Mucosa of gallbladder (tissue), 1 donor: ENCODE results near the gene EFHC1. TPM values are rescaled to one million over a fixed set of nuclear protein-coding genes. Genes with fewer than 3 reads are reported as not detected.
"Not testable (repeated sequence)": the region's sequence is repeated elsewhere in the genome, so short reads cannot be mapped to it uniquely, and the experiment has no call there.

ENCODE experiments used
- DNase-seq: peaks from one replicate; pipeline ENCODE4 v3.0.0-alpha.2; 2020; ENCODE audit warnings: low spot score
- total RNA-seq: library from RNA; stranded (reverse); gene quantifications from one replicate; pipeline ENCODE4 v1.2.1, GENCODE V29; 2021
- donor health status: DM: no; HTN: no; CAD: no.

Gene EFHC1, protein sequence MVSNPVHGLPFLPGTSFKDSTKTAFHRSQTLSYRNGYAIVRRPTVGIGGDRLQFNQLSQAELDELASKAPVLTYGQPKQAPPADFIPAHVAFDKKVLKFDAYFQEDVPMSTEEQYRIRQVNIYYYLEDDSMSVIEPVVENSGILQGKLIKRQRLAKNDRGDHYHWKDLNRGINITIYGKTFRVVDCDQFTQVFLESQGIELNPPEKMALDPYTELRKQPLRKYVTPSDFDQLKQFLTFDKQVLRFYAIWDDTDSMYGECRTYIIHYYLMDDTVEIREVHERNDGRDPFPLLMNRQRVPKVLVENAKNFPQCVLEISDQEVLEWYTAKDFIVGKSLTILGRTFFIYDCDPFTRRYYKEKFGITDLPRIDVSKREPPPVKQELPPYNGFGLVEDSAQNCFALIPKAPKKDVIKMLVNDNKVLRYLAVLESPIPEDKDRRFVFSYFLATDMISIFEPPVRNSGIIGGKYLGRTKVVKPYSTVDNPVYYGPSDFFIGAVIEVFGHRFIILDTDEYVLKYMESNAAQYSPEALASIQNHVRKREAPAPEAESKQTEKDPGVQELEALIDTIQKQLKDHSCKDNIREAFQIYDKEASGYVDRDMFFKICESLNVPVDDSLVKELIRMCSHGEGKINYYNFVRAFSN
- 27.8 TPM for total RNA-seq

DNA sequence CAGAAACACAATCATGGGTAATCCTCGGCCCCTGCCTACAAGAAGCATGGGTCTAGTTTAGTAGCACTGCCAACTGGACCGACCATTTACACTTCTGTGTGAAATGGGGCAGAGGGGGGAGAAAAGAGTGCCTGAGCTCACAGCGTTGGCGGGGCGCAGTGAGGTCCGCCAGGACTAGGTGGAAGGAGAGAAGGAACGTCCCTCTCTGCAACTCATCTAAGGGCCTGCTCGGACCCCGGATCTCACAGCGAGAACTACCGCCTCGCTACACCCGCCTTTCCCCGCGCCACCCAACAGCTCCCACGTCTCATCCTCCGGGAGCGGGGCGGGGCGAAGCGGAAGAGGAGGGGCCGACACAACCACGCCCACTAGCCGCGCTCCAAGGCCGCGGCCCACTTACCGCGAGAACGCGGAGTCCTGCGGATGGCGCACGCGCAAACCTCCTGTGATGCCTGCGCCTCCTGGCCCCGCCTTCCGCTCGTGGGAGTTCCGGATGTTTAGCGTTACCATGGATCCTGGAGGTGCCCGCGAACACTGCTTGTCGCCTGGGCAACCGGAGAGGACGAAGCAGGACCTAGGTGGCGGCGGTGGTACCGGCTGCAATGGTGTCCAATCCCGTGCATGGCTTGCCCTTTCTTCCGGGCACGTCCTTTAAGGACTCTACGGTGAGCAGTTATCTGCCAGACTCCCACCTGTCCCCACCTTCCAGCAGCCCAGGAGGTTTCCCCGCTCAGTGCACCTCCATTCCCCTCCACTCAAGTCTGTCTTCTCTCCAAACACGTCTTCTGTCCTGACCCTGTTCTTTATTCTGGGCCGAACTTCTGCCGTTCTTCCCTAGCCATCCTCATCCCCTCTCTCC lies at the start of gene EFHC1:
TSS of gene EFHC1 (plus strand) at position 534 of the 859 bp plus-strand sequence. CDS start at position 603, 69 bp downstream.
- DNase-seq = peak; percentile 99

DNA sequence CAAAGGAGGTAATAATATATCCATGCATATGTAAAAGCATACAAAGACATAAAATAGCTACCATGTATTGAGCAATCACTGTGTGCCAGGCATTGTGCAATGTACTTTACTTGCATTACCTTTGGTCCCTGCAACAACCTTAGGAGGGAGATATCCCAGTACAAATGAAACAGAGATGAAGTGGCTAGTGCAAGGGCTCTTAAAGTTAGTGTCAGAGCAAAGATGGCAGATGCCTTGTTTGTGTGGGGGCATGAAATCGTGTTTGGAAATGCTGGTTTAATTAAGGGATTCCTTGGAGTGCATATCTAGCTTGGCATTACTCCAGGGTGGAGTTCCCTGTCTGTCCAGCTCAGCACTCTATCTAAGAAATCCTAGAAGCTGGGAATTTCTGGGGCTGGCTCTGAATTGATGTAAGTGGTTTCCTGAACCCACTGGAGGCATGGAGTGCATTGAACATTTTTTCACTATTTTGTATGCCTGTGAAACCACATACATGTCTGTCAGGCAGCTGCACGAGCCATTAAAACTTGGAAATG lies 48.4 kb upstream of the EFHC1 start:
- no peak for DNase-seq

DNA sequence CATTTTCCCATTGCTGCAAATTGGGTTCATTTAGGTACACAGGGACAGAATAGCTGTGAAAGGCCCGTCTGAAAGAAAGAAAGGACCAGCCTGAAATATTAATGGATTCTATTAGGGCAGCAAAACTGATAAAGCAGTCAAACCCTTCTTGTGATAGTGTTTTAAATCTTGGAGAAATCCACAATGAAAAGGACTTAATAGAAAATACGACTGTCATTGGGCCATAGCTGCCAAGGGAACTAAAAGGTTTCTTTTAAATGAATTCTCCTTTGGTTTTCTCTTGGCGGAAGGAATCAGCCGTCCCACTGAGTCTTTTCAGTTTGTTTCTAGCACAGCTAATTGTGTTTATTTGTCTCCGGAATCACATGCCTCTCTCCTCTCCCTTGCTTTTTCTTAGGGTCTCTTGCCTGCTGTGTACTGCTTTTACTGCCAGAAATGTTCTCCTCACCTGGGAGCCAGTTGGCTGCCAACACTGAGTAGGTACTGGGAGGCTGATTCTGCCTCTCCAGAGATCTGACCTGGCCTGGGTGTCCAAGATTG lies 46.9 kb upstream of the EFHC1 start:
- DNase-seq = no peak

DNA sequence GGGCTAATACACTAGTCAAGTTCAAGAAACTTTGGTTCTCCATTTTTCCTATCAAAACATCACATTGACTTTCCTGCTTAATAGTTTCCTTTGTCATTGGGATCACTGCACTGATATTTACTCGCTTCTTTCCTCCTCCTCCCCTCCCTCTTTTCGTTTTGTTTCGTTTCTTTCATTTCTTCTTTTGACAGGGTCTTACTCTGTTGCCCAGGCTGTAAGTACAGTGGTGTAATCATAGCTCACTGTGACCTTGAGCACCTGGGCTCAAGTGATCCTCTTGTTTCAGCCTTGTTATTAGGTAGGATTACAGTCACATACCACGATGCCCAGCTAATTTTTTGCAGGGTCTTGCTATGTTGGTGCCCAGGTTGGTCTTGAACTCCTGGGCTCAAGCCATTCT lies 45.9 kb upstream of the EFHC1 start:
- no peak for DNase-seq

DNA sequence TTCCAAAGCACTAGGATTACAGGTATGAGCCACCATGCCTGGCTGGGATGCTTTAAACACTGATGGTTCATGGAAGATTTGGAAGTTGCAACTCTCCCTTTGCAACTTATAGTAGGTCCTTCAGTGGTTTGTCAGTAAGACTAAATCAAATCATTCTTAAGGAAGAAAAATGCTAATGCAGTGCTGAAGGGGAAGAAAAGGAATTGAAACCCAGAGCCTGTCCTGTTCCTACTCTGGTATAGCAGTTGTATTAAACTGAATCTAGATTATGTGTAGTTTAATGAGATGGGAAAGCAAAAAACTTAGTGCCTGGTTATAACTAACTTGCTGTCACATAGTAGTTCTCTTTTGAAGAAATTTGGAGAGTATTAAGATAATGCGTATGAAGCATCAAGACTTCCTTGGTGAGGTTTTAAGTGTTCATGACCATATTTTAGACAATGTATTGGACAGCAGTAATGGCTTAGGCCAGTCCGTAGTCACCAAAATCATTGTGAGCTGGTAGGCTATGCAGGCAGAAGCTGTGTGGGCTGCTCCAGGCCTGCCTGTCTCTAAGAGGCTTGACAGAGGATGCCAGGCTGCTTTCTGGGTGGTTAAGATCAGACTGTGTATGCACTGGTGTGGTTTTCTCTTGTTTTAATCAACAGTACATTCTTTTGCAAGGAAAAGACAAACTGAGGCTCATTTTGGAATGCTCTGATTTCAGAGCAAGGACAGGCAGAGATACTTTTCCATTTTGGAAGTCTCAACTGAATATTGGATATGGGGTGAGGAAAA lies 44.2 kb upstream of the EFHC1 start:
- DNase-seq = no peak

DNA sequence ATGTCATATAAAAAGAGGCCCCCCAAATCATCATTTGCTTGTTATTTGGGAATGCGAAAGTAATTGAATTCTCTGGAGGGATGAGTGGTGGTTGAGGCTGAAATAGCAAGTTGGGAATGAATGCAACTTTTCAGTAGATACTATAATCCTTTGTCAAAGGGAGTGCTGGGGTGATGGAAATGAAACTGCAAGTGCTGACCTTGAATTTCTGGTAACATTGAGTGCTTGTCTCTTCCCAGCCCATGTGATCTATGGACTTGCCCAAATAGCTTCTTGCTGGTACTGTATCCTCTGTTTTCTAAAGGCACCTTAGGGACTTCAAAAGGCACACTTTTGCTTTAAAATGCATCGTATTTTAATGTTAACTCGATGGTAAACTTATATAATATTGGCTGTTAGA lies 43.4 kb upstream of the EFHC1 start:
- no peak for DNase-seq

DNA sequence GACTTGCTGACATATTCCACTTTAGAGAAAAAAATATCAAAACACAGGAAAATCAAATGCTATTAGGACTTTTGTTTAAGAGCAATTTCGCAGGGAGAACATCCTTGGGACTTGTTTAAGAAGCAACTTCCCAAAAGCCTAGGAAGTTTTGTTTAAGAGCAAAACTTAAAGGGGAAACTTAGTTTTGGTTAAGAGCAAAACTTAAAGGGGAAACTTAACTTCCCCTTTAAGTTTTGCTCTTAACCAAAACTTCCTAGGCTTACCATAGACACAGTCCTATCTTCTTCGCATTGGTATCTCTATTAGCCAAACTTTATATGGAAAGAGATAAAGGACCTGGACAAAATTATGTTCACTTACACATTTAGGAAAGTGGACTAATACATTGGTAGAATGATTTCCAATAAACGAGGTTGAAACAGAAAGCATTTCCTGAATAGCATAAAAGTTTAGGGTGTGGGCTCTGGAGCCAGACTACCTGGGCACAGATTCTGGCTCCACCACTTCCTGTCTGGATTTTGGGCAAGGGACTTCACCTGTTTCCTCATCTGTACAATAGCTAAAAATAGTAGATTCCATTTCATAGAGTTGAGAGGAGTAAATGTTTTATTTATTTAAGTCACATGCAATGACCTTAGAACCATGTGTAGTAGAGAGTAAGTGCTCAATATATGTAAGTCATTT lies 42.5 kb upstream of the EFHC1 start:
- no peak for DNase-seq

DNA sequence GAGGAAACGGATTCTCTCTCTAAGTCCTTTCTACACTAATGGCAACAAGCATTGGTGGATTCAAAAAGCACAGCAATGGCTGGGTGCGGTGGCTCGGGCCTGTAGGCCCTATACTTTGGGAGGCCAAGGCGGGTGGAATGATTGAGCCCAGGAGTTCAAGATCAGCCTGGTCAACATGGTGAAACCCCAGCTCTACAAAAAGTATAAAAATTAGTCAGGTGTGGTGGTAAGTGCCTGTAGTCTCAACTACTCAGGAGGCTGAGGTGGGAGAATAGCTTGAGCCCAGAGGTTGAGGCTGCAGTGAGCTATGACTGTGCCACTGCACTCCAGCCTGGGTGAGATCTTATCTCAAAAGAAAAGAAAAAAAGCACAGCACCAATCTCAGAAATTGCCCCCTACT lies 38.9 kb upstream of the EFHC1 start:
- DNase-seq = no peak

DNA sequence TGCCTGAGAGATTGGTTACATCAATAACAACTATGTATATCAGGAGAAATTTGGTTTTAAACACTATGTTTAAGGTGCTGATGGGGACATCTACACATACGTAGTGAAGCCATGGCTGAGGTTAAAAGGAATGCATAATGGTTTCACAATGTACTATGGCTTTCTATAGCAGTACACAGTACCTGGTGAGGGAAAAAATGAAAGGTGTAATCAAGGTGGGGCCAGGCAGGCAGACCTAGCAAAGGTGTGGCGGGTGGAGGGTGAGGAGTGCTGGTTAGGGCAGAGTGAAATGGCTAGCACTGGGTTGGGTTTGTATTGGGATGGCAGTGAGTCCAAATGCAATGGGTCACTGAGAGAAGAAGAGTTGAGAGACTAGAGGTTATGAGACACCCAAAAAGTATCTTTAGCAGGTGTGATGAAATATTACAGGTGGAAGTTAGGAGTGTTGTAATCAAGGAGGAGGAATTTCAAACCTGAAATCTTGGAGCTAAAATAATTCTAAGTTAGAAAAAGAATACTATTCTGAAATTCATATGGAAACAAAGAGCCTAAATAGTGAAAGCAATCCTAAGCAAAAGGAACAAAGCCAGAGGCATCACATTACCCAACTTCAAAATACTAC lies 35.9 kb upstream of the EFHC1 start:
- DNase-seq = no peak

DNA sequence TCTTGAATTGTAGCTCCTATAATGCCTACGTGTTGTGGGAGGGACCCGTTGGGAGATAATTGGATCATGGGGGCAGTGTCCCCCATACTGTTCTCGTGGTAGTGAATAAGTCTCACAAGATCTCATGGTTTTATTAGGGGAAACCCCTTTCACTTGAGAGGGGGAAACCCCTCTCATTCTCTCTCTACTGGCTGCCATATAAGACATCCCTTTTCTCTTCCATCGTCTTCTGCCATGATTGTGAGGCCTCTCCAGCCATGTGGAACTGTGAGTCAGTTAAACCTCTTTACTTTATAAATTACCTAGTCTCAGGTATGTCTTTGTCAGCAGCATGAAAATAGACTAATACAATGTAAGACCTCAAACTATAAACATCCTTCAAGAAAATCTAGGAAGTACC lies 35.1 kb upstream of the EFHC1 start:
- no peak for DNase-seq

DNA sequence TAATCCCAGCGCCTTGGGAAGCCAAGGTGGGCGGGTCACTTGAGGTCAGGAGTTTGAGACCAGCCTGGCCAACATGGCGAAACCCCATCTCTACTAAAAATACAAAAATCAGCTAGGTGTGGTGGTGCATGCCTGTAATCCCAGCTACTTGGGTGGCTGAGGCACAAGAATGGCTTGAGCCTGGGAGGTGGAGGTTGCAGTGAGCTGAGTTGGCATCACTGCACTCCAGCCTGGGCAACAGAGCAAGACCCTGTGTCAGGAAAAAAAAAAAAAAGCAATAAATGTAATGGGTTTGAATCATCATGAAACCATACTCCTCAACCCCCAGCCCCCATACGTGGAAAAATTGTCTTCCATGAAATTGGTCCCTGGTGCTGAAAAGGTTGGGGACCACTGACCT lies 32.0 kb upstream of the EFHC1 start:
- not testable (repeated sequence) for DNase-seq

DNA sequence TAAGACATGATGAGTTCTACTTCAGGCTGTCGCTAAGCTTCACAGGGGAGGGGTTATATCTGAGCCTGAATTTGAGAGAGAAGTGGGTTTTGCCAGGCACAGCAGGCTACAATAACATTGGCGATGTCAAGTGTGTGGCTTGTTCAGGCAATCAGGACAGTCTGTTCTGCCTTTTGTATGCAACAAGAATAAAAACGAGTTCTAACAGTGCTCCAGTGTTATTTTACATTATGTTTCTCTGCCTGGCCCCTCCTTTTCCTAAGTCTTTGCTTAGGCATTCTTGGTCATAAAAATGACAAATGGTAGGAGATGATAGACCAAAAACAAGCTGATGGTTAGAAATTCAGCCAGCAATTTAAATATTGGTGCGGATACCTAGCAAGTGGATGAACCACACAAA lies 31.4 kb upstream of the EFHC1 start:
- no peak for DNase-seq

DNA sequence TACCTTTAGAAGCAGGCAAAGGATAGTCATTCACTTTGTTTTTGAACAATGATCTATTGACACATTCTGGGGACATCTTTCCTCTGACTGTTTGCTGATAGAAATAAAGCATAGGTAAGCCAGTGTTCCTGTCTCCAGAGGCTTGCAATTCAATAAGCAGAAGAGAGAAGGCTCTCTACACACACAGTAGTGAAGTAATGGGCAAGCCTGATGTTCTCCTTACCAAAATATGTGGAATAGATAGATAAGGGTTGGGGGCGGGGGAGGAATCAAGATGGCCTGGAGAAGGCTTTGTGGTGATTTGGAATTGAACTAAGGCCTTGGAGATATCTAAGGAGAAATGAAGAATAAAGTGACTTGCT lies 30.9 kb upstream of the EFHC1 start:
- DNase-seq = no peak

DNA sequence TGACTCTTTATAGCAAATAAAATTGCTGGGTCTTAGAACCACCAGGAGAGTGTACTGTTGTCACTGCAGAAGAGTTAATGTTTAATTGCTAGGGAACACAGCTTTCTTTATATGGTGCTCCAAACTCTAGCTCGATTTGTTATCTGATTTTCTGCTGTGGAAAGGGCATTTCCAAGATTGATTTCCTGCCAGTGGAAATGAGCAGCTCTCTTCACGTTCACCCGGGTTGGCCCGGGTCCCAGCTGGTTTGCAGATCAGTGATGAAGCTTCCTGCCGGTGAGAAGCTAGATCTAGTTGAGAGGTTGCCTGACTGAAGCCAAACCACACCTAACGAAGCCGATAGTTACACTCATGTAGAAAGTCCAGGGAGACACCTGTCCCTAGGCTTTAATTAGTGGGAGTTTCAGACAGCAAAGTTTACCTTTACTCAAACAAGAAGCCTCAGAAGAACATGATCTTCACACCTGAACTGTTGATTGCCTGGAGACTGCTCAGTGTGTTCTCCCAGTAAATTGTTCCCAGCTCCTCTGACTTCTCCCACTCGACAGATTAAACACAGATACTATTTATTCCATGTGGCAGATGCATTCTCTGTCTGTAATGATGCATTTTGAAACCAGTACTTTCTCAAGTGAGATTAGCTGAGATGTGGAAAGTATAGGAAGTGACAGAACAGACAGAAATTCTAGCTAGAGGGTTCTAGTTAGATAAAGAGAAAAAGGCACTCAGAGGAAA lies 30.3 kb upstream of the EFHC1 start:
- peak; percentile 91 for DNase-seq

DNA sequence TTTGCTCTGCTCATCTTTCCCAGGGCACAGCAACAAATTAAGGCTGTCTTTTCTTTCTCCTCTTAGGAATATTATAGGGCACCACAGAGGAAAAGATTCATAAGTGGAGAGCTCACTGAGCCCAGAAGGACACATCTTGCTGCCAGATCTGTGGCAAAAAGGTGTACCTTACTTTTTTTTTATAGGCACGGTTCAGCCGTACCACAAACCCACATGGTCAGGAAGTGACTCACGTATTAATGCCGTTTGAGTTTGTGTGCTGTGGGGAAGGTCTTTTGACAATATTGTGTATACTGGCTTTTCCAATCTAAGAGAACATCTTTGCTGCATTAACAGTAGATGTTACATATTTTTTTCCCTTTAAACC lies 29.8 kb upstream of the EFHC1 start:
- DNase-seq = peak; percentile 16

DNA sequence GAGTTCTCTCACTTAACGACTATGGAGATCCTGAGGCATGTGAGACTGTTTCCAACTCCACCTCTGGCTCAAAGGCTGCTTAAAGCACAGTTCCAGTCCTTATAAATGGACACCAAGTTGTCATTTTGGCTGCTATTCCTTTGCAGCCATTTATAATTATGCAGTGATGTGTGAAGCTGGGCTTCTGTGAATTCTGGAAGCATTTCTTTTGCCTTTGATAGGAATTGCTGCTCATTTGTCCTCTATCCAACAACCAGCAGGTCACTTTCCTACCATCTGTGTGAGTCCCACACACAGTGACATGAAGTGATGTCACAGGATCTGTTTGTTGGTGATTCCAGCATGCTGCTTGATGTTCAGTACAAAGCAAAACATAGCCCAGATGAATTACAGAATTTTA lies 28.5 kb upstream of the EFHC1 start:
- no peak for DNase-seq

DNA sequence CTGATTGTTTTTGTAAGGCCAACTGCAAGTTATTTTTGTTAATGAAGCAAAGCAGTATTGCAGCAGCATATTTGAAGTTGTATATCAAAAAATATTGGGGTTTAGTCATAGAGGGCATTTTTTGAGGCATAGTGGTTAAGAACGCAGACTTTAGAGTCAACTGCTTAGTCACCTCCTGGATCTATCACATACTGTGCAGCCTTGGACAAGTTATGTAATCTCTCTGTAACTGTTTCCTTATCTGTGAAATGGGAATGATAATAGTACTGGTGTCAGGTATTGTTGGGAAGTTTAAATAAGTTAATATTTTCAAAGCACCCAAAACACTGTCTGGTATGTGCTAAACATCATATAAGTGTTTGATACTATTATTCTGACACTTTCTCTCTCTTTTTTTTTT lies 27.2 kb upstream of the EFHC1 start:
- DNase-seq = no peak

DNA sequence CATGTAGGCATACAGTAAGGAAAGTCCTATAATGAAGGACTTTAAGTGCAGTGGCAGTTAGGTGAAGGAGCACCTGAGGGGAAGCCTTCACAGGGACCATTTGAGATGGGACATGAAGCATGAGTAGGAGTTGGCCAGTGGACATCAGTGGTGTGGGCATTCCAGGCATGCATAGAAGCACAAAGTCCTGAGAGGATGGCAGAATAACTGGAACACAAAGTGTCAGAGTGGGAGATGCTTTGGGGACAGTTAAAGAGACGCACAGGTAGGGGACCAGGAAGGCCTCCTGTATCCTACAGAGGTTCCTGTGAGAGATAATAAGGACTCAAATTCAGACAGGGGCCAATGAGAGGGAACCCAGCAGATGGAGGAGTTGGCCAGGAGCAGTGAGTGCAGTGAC lies 26.4 kb upstream of the EFHC1 start:
- DNase-seq = no peak

DNA sequence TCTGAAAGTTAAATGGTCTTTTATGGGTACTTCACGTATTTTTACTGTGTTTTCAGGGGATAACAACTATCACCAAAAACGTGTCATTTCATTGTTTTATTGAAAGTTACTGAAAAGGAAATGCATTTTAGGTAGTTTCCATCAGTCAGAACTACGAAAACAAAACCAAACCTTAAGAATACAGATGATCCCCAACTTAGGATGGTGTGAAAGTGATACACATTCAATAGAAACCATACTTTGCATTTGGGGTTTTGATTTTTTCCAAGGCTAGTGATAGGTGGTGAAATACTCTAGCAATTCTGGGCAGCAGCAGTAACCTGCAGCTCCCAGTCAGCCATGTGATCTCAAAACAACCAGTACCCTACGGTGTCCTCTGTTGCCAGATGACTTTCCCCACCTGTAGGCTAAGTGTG lies 25.9 kb upstream of the EFHC1 start:
- DNase-seq = no peak

DNA sequence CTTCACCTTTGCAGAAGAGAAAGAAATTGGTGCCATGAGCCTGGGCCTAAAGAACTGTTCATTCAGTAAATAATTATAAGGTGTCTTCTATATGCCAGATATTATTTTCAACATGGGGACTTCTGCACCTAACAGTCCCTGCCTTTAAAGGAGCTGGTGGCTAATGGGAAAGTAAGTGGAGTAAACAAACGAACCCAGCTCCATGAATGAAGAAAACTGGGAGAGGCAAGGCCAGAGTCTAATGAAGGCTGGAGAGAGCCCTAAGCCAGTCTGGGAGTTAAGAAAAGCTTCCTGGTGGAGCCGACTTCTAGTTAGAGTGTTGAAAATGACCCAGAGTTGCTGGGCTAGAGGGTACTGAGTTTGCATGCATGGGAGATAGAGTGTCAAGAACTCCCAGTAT lies 24.2 kb upstream of the EFHC1 start:
- no peak for DNase-seq
